ENCODE data around the gene NSD2. TPM values are rescaled to one million over a fixed set of nuclear protein-coding genes. Genes with fewer than 3 reads are reported as not detected.

Gene NSD2
- total RNA-seq, 1 experiment from 2014 or later, result 122 TPM

GRCh38 chr4:1870328-1870577, 940 bp upstream of the NSD2 start:
- TF ChIP-seq, protein P1, sequence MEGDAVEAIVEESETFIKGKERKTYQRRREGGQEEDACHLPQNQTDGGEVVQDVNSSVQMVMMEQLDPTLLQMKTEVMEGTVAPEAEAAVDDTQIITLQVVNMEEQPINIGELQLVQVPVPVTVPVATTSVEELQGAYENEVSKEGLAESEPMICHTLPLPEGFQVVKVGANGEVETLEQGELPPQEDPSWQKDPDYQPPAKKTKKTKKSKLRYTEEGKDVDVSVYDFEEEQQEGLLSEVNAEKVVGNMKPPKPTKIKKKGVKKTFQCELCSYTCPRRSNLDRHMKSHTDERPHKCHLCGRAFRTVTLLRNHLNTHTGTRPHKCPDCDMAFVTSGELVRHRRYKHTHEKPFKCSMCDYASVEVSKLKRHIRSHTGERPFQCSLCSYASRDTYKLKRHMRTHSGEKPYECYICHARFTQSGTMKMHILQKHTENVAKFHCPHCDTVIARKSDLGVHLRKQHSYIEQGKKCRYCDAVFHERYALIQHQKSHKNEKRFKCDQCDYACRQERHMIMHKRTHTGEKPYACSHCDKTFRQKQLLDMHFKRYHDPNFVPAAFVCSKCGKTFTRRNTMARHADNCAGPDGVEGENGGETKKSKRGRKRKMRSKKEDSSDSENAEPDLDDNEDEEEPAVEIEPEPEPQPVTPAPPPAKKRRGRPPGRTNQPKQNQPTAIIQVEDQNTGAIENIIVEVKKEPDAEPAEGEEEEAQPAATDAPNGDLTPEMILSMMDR (IDR thresholded peaks at IDR 0.05; ENCODE audit: insufficient read depth in 1 of 2, low read depth in 1 of 2, low read length in 1 of 2, severe bottlenecking in 1 of 2, unreplicated experiment in 1 of 2), result no peak
- intact Hi-C loops (cut with micrococcal nuclease; ENCODE audit: unreplicated experiment), result loop anchor here (2.0 to 5.0 kb wide), 2 partner anchors 29 to 42 kb away; no protein-coding TSS in a partner anchor
- peak overlapping the region; percentile 69 for H3K4me3 ChIP-seq (ENCODE audit: low read depth, low read length)
- peaks cover 13% of the 10 kb centered on the region for H3K36me3 Mint-ChIP-seq (ENCODE audit: insufficient read depth, unreplicated experiment)
- H3K36me3 ChIP-seq (ENCODE audit: control insufficient read depth, insufficient read depth, low read length), result no peaks in the 10 kb centered on the region
- peak; percentile 89 to 91 for DNase-seq
- peak overlapping the region; percentile 89 for H3K27ac Mint-ChIP-seq (ENCODE audit: unreplicated experiment)
- POLR2A ChIA-PET, result interaction anchor here (1.2 to 1.7 kb wide), 2 partner anchors 15 to 158 kb away, joined by 6 to 16 read pairs; partner anchors contain the start of genes LETM1 and SLBP
- BruUV-seq (replicated peaks), result no TSS peak
- no peaks in the 10 kb centered on the region for H3K27me3 ChIP-seq (replicated peaks; ENCODE audit: control insufficient read depth, insufficient read depth, low read length)
- no peaks in the 10 kb centered on the region for H3K9me3 ChIP-seq
- CTCF ChIA-PET, result no interaction called here
- peaks cover 57% of the 10 kb centered on the region for H3K4me1 ChIP-seq
- peaks cover 21% of the 10 kb centered on the region for H3K4me1 Mint-ChIP-seq (ENCODE audit: low read depth, unreplicated experiment)
- H3K4me3 Mint-ChIP-seq (ENCODE audit: unreplicated experiment), result peak overlapping the region; percentile 93
- no peaks in the 10 kb centered on the region for H3K9me3 Mint-ChIP-seq (ENCODE audit: unreplicated experiment)
- no peaks in the 10 kb centered on the region for H3K27me3 Mint-ChIP-seq (ENCODE audit: insufficient read depth, unreplicated experiment)

GRCh38 chr4:1871471-1872021, 353 bp downstream of the NSD2 start:
- intact Hi-C loops (cut with micrococcal nuclease; ENCODE audit: unreplicated experiment), result loop anchor here (2.0 to 5.0 kb wide), 2 partner anchors 27 to 41 kb away; no protein-coding TSS in a partner anchor
- Mint-ChIP-seq H3K36me3 (ENCODE audit: insufficient read depth, unreplicated experiment) (peaks cover 14% of the 10 kb centered on the region), H3K27me3 (ENCODE audit: insufficient read depth, unreplicated experiment) (no peaks in the 10 kb centered on the region), H3K4me3 (ENCODE audit: unreplicated experiment) (peak overlapping the region; percentile 24), H3K27ac (ENCODE audit: unreplicated experiment) (no peak overlapping the region), H3K9me3 (ENCODE audit: unreplicated experiment) (no peaks in the 10 kb centered on the region), H3K4me1 (ENCODE audit: low read depth, unreplicated experiment) (peaks cover 18% of the 10 kb centered on the region)
- H3K4me3 ChIP-seq (ENCODE audit: low read depth, low read length), result peak overlapping the region; percentile 47
- peaks cover 48% of the 10 kb centered on the region for H3K4me1 ChIP-seq
- no peaks in the 10 kb centered on the region for H3K27me3 ChIP-seq (replicated peaks; ENCODE audit: control insufficient read depth, insufficient read depth, low read length)
- no peaks in the 10 kb centered on the region for H3K9me3 ChIP-seq
- ChIA-PET POLR2A (no interaction called here), CTCF (no interaction called here)
- TF ChIP-seq, protein P1 (IDR thresholded peaks at IDR 0.05; ENCODE audit: insufficient read depth in 1 of 2, low read depth in 1 of 2, low read length in 1 of 2, severe bottlenecking in 1 of 2, unreplicated experiment in 1 of 2), result no peak
- peak in 1 of 2 experiments; percentile 65 for DNase-seq
- no peaks in the 10 kb centered on the region for H3K36me3 ChIP-seq (ENCODE audit: control insufficient read depth, insufficient read depth, low read length)
- BruUV-seq (replicated peaks), result no TSS peak

- no peaks in the 10 kb centered on the region for H3K9me3 Mint-ChIP-seq (ENCODE audit: unreplicated experiment)
- CTCF ChIA-PET, result interaction anchor here (0.9 kb wide), 1 partner anchor 38 kb away, joined by 3 read pairs; no protein-coding TSS in a partner anchor
- BruUV-seq (replicated peaks), result TSS peak; percentile 42
- POLR2A ChIA-PET, result no interaction called here
- intact Hi-C loops (cut with micrococcal nuclease; ENCODE audit: unreplicated experiment), result loop anchor here (5.0 kb wide), 1 partner anchor 39 kb away; no protein-coding TSS in a partner anchor
- DNase-seq, result no peak
- no peaks in the 10 kb centered on the region for H3K27me3 ChIP-seq (replicated peaks; ENCODE audit: control insufficient read depth, insufficient read depth, low read length)
- H3K9me3 ChIP-seq, result no peaks in the 10 kb centered on the region
- no peaks in the 10 kb centered on the region for H3K27me3 Mint-ChIP-seq (ENCODE audit: insufficient read depth, unreplicated experiment)
- peaks cover 17% of the 10 kb centered on the region for H3K4me1 Mint-ChIP-seq (ENCODE audit: low read depth, unreplicated experiment)
- peaks cover 16% of the 10 kb centered on the region for H3K36me3 Mint-ChIP-seq (ENCODE audit: insufficient read depth, unreplicated experiment)
- peaks cover 44% of the 10 kb centered on the region for H3K4me1 ChIP-seq
- no peak overlapping the region for H3K27ac Mint-ChIP-seq (ENCODE audit: unreplicated experiment)
- TF ChIP-seq, protein P1 (IDR thresholded peaks at IDR 0.05; ENCODE audit: insufficient read depth in 1 of 2, low read depth in 1 of 2, low read length in 1 of 2, severe bottlenecking in 1 of 2, unreplicated experiment in 1 of 2), result no peak
- H3K4me3 Mint-ChIP-seq (ENCODE audit: unreplicated experiment), result peak overlapping the region; percentile 79
- H3K4me3 ChIP-seq (ENCODE audit: low read depth, low read length), result peak overlapping the region; percentile 47; the same call in 1 of the 2 replicates
- H3K36me3 ChIP-seq (ENCODE audit: control insufficient read depth, insufficient read depth, low read length), result no peaks in the 10 kb centered on the region
These were observed 1.7 kb downstream of the NSD2 start for GRCh38 chr4:1872870-1873269.
